Measurements from ENCODE around the gene TBC1D14.

The TBC1D14 gene, protein sequence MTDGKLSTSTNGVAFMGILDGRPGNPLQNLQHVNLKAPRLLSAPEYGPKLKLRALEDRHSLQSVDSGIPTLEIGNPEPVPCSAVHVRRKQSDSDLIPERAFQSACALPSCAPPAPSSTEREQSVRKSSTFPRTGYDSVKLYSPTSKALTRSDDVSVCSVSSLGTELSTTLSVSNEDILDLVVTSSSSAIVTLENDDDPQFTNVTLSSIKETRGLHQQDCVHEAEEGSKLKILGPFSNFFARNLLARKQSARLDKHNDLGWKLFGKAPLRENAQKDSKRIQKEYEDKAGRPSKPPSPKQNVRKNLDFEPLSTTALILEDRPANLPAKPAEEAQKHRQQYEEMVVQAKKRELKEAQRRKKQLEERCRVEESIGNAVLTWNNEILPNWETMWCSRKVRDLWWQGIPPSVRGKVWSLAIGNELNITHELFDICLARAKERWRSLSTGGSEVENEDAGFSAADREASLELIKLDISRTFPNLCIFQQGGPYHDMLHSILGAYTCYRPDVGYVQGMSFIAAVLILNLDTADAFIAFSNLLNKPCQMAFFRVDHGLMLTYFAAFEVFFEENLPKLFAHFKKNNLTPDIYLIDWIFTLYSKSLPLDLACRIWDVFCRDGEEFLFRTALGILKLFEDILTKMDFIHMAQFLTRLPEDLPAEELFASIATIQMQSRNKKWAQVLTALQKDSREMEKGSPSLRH

DNA sequence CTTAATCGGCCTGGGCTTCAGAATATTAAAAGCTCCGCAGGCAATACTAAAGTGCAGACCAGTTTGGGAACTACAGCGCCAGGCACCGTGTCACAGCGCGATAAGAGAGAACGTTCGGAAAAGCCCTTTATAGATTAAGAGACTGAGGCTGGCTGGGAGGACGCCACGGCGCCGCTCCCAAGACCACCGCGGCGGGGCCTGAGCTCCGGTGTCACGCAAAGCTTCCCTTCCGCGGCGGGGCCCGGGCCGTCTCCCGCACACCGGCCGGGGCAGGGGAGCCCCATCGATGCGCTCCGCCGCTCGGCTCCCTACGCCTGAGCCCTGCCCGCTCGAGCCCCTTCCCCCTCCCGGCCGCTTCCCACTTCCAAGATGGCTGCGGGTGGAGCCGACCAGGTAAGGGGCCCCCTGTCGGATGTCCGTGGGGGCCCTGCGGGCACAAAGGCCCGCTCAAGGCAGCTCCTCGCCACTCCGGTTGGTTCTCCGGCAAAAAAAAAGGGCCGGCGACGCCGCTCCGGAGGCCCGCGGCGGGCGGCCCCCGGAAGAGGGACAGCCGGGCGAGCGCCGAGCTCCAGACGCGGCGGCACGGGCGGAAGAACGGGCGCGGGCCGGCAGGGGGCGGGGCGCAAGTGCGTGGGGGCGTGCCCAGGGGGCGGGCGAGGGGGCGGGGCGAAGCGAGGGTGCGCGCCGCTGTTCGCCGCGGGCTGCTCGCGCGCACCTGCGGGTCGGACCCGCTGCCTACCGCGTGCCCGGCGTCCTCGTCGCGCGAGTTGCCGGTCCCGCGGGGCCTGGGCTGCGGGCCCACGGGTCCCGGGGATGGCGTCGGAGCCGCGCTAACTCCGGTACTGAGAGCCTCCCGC, at the start of gene TBC1D14:
Gene TBC1D14, plus strand, starts transcription at position 714 of the 857 bp plus-strand sequence. CDS start 13,564 bp downstream, outside the sequence.
- DNase-seq, result peak; percentile 79 to 98 (median 86)
- intact Hi-C loops (cut with DNase I), result loop anchor here (1.0 to 2.0 kb wide), 3 partner anchors 78 to 159 kb away; partner anchors contain the start of genes GRPEL1 and TADA2B

DNA sequence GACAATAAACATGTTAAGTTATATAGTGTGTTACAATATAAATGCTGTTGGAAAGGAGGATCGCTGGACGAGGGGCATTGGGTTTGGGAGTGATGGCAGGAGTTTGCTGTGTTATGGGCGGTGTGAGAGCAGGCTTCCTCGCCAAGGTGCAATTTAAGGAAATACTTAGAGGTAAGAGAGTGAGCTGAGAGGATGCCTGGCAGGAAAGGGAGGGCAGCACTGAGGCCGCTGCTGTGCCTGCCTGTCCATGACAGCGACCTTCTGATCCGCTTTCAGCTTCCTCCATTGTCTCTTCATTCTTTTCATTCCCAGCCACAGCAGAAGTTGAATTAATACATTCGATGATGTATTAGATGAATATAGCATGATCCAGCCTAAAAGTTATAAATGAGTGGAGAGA, 41.2 kb upstream of the TBC1D14 start:
- intact Hi-C loops (cut with DNase I), result no loop called here
- DNase-seq, result peak in 1 of 10 donors; percentile 64

GRCh38 chr4:6869944-6870343, 39.7 kb upstream of the TBC1D14 start:
- intact Hi-C loops (cut with DNase I), result no loop called here
- DNase-seq, result peak in 1 of 10 donors; percentile 19

- no peak for DNase-seq
Observed at GRCh38 chr4:6873291-6873690, 36.3 kb upstream of the TBC1D14 start.

GRCh38 chr4:6873792-6874461, 35.7 kb upstream of the TBC1D14 start:
- intact Hi-C loops (cut with DNase I), result loop anchor here (1.0 kb wide), 1 partner anchor 154 kb away; no protein-coding TSS in a partner anchor
- peak in 9 of 10 donors; percentile 63 to 96 (median 79) for DNase-seq

More at GRCh38 chr4:6873291-6873690, 36.3 kb upstream of the TBC1D14 start:
- intact Hi-C loops (cut with DNase I), result no loop called here

GRCh38 chr4:6874981-6875380, 34.6 kb upstream of the TBC1D14 start:
- DNase-seq, result peak in 1 of 10 donors; percentile 57
- intact Hi-C loops (cut with DNase I), result loop anchor here (1.0 to 5.0 kb wide), 2 partner anchors 93 to 155 kb away; partner anchors contain the start of gene KIAA0232

DNA sequence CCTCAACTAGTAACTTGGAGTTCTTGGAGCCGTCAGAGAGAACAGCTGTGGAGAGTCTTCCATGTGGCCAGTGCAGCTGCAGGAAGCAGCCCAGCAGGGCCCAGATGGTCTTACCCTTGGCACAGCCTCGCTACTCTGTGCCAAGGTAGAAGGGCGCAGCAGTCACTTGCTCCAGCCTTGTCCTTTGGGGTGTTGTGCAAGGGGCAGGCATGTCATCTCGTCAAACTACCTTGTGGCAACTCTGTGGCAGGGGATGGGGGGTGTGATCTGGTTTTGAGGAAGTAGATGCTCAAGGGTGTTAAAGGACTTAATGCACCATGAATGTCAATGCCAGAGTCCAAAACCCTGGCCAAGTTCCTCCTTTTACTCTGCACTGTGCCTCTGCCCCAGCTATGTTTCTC, 34.2 kb upstream of the TBC1D14 start:
- intact Hi-C loops (cut with DNase I), result loop anchor here (5.0 kb wide), 1 partner anchor 93 kb away; the partner anchor contains the start of gene KIAA0232
- DNase-seq, result peak in 5 of 10 donors; percentile 26 to 91 (median 36)

DNA sequence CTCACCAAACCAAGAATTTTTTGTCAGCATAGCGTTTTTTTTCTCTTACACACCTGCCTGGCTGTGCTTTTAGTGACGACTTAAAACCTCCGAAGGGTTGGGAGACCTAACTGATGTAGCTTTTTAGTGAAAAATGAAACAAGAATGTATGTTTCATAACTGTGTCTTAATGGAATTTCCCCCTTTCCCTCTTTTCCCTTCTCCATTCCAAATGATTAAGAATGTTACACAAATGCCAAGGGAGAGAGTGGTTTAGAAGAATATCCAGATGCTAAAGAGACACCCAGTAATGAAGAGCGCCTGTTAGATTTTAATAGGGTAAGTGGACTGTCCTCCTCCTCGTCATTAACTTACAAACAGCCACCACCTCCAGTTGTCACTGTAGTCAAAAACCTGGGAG, 33.2 kb upstream of the TBC1D14 start:
- intact Hi-C loops (cut with DNase I), result loop anchor here (5.0 kb wide), 1 partner anchor 94 kb away; the partner anchor contains the start of gene KIAA0232
- DNase-seq, result no peak

DNA sequence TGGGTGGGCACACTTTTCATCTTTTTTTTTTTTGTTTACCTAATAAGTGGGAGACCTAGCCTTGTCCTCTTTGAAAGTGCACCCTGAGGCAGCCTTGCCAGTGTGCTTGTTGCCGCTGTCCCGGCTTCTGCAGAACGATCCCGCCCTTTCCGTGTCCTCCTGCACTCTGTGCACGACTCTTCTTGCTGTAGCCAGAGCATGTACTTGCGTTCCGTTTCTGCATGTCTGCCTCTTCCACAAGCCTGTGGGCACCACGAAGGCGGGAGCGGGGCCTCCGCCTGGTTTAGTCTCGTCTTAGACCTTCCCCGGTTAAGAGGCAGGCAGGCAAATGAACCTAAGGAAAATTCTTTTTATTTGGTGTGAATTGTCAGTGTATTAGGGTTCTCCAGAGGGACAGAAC, 32.6 kb upstream of the TBC1D14 start:
- intact Hi-C loops (cut with DNase I), result loop anchor here (5.0 kb wide), 1 partner anchor 95 kb away; the partner anchor contains the start of gene KIAA0232

DNA sequence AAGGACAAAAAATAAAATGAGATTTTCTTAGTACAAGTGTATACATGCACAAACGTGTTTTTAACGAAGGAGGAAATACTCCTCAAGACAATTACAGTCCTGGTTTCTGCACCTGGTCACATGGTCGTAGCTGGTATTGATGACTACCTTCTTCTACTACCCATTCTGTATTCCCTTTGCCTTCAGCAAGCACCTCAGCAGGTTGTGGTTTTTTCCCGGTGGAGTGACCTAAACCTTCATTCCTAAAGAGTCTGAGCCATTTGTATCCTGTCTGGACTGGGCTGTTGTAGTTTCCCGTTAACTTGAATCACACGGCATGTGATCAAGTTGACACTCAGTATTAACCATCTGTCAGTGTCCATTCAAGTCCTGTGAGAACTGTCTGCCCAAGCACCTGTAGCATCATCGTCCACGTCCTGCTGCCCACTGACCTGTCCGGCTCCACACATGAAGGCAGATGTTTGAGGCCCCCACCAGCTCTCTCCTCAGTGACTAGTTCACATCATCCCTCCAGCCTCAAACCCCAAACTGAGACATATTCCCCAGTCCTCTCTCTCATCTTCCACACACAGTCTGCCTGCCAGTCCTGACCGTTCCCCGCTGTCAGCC, 31.1 kb upstream of the TBC1D14 start:
- intact Hi-C loops (cut with DNase I), result loop anchor here (5.0 kb wide), 1 partner anchor 96 kb away; the partner anchor contains the start of gene KIAA0232
- peak in 1 of 10 donors; percentile 19 for DNase-seq

More for the DNA sequence above, 32.6 kb upstream of the TBC1D14 start:
- peak in 1 of 10 donors; percentile 57 for DNase-seq

DNA sequence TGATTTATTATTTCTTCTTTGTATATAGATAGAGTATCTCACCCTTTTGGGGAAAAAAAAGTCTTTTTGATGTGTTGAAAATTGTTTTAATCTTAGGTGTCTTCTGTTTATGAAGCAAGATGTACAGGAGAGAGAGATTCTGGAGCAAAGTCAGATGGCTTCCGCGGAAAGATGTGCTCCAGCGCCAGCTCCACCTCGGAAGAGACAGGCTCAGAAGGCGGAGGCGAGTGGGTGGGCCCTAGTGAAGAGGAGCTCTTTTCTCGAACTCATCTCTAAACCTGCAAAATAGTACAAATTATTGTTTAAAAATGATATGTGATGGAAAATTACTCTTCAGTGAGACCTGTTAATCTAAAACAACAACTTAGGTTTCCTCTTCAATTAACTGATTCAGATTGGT, 28.9 kb upstream of the TBC1D14 start:
- peak in 5 of 10 donors; percentile 57 to 92 (median 81) for DNase-seq
- intact Hi-C loops (cut with DNase I), result no loop called here

DNA sequence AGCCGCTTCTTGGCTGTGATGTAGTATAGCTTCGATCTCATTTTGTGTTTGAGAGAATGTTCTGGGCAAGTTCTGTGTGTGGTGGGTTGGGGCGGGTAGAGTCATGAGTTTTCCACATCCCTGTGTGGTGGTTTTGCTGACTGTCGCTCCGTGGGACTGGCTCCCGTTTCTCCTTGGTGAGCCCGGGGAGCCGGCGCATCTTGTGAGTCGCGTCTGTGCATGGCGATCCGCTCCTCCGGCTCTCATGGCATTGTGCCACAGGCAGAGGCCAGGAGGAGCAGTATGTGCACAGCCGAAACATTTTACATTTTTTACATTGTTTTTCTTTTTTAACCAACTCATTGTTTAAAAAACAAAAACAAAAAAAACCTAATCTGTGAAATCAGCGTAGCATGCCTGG, 27.7 kb upstream of the TBC1D14 start:
- intact Hi-C loops (cut with DNase I), result no loop called here
- DNase-seq, result peak in 5 of 10 donors; percentile 46 to 90 (median 83)

DNA sequence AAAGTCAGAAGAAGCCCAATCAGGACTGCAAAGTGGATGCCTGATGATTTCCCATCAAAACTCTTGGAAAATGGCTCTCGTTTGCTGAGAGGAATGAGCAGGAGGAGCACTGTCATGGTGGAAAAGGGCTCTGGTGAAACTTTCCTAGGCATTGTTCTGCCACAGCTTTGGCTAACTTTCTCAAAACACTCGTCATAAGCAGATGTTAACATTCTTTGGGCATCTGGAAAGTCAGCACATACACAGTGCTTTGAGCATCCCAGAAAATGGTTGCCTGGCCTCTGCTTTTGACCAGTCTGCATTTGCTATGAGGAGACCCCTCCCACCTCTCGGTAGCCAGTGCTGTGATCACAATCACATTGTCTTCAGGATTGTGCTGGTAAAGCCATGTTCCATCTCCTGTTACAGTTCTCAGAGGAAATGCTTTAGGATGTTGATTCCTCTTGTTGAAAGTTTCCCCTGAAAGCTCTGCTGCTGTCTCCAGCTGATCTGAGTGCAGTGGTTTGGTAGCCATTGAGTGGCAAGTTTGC, 25.2 kb upstream of the TBC1D14 start:
- DNase-seq, result peak in 1 of 10 donors; percentile 31
- intact Hi-C loops (cut with DNase I), result no loop called here

DNA sequence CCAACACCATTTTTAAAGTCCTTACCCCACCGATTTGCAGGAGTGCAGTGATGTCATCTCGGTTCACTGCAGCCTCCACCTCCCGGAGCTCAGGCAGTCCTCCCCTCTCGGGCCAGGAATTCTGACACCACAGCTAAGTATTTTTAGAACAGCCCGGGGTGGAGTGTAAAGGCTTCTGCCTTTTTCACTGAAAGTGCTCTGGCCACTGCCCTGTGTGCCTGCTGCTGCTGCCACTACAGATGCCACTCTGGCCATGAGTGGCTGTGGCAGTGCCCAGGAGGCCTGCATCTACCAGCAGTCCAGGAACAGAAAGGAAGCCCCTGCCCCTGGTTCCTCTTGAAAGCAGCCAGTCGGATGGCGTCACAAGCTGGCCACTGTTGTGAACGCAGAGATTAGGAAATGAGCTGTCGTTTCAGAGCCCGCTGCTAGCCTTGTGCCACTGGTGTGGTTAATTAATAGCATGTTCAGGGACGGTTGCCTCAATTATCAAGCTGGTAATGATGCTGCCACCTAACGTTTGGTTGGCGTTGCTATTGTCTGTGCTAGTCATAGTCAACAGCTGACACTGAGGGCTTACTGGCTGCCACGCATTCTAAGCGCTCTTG, 23.6 kb upstream of the TBC1D14 start:
- intact Hi-C loops (cut with DNase I), result loop anchor here (2.0 kb wide), 1 partner anchor 165 kb away; no protein-coding TSS in a partner anchor
- peak in 7 of 10 donors; percentile 61 to 94 (median 68) for DNase-seq

DNA sequence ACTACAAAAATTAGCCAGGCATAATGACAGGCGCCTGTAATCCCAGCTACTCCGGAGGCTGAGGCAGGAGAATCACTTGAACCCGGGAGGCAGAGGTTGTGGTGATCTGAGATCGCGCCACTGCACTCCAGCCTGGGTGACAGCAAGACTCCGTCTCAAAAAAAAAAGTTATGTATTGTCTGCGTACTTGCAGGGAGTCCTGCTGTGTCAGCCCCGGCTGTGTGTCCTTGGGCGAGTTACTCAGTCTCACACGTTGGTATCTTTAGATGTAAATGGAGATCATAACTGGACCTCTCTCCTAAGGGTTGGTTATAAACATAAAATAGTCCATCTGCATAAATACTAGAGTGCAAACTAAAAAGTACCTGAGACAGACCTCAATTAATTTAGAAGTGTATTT, 22.7 kb upstream of the TBC1D14 start:
- intact Hi-C loops (cut with DNase I), result loop anchor here (2.0 kb wide), 1 partner anchor 166 kb away; no protein-coding TSS in a partner anchor

GRCh38 chr4:6887591-6888371, 21.8 kb upstream of the TBC1D14 start:
- intact Hi-C loops (cut with DNase I), result loop anchor here (2.0 kb wide), 1 partner anchor 167 kb away; no protein-coding TSS in a partner anchor

More for the DNA sequence above, 22.7 kb upstream of the TBC1D14 start:
- peak in 2 of 10 donors; percentile 13 to 45 for DNase-seq

DNA sequence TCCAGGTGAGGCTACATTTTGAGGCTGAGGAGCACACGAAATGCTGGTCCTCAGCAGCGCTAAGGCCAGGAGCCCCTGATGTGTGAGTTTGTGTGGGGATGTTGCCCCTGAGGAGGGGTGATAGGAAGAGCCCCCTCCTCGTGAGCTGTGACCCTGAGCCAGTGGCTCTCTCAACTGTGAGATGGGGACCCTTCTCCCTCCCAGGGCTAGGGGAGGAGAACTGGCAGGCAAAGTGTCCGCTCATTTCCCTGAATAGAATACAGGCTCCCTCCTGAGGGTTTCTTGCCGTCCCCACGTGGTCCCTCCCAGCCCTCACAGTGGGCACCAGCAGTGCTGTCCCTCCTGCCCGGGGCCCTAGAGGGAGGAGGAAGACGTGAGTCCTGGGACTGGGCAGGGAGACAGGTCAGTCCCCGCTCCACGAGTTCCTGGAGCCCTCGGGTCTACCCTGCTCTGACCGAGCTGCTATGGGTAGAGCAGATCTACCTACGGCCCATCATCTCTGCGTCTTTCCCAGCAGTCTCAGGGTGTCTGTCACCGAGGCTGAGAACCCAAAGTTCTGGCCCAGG, 21.0 kb upstream of the TBC1D14 start:
- peak in 3 of 10 donors; percentile 3 to 59 (median 53) for DNase-seq
- intact Hi-C loops (cut with DNase I), result no loop called here

More at GRCh38 chr4:6887591-6888371, 21.8 kb upstream of the TBC1D14 start:
- DNase-seq, result peak in 2 of 10 donors; percentile 66 to 76

Measured in posterior cingulate gyrus (tissue), 11 donors.